Gastroesophageal sphincter (tissue), 3 donors: ENCODE measurements around the gene UPF1.

ENCODE experiments used
- EP300 ChIP-seq: sonication (generic); formaldehyde crosslinking; IDR thresholded peaks from one replicate; pipeline ENCODE4 v1.6.1; 2017; ENCODE audit warnings: antibody characterized with exemption, mild to moderate bottlenecking
- POLR2A ChIP-seq, 2 donors: fragments of 450-650 bp; IDR thresholded peaks; one replicate each; pipeline ENCODE4 v1.6.1; 2017; ENCODE audit warnings: antibody characterized with exemption in 2 of 2, mild to moderate bottlenecking in 2 of 2, moderate library complexity in 1 of 2
- POLR2AphosphoS5 ChIP-seq: sonication (generic); formaldehyde crosslinking; IDR thresholded peaks from one replicate; pipeline ENCODE4 v1.6.1; 2017; ENCODE audit warnings: antibody characterized with exemption
- TF ChIP-seq, protein P1 (sequence below), 4 experiments: fragments of 200-600 bp in 2 of 4; fragments of 450-650 bp in 2 of 4; sonication (generic) in 1 of 4; IDR thresholded peaks; one replicate each; pipeline ENCODE4 v1.5.1; 2017 to 2019; ENCODE audit warnings: antibody characterized with exemption in 4 of 4, mild to moderate bottlenecking in 2 of 4, moderate library complexity in 2 of 4

DNA sequence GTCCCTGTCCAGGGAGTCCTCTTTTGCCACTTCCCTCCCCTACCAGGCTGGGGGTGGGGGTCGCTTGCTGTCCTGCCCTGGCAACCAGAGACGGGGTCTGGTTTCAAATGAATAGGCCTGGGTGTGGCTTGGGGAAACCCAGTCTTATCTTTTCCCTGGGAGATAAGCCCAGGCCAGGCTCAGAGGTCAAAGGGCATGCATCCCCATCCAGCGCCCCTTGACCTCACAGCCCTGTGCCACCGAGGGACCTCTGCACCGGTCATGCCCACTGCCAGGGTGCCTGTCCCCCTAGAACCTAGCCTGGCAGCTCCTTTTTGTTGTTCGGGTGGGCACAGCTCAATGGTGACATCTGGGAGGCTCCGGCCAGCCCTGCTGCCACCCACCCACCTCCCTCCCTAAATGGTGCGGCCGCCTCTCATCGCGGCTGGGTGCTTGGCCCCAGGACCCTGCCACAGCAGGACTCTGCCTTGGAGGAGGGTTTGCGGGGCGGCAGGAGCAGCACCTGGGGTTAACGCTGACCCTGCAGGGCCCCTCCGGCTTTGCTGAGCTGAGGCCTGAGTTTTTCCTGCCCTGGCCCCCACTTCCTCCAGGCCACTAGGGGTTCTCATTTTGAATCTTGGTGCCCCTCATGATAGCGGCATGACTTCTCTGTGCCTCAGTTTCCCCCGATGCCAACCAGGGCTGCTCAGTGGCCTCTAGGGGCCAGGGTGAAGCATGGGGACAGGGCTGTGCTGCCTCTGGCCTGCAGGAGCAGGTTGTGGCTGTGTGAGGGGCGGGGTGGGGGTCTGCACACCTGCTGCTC, 67.0 kb downstream of the UPF1 start:
- TF ChIP-seq POLR2A (IDR thresholded peaks at IDR 0.05) = no peak
- no peak for TF ChIP-seq POLR2AphosphoS5
- TF ChIP-seq, protein P1, sequence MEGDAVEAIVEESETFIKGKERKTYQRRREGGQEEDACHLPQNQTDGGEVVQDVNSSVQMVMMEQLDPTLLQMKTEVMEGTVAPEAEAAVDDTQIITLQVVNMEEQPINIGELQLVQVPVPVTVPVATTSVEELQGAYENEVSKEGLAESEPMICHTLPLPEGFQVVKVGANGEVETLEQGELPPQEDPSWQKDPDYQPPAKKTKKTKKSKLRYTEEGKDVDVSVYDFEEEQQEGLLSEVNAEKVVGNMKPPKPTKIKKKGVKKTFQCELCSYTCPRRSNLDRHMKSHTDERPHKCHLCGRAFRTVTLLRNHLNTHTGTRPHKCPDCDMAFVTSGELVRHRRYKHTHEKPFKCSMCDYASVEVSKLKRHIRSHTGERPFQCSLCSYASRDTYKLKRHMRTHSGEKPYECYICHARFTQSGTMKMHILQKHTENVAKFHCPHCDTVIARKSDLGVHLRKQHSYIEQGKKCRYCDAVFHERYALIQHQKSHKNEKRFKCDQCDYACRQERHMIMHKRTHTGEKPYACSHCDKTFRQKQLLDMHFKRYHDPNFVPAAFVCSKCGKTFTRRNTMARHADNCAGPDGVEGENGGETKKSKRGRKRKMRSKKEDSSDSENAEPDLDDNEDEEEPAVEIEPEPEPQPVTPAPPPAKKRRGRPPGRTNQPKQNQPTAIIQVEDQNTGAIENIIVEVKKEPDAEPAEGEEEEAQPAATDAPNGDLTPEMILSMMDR (IDR thresholded peaks at IDR 0.05) = no peak
- no peak for TF ChIP-seq EP300
